Posterior vena cava (tissue), 2 donors: Measurements from ENCODE around the gene MAB21L4. TPM values are rescaled to one million over a fixed set of nuclear protein-coding genes. Genes with fewer than 3 reads are reported as not detected.

Experiments
- DNase-seq: peaks from one replicate; pipeline ENCODE4 v3.0.0-alpha.2; 2020; ENCODE audit warnings: low spot score
- intact Hi-C, 2 donors: fragments of 100-400 bp; cut with DNase I; formaldehyde crosslinking; loops; one replicate each; pipeline versions ENCODE4 v1.14.1 to v1.14.2; 2022 to 2023
- long read RNA-seq, 2 donors: library from polyadenylated mRNA; unstranded; transcript quantifications; one replicate each; pipeline ENCODE4 v2.0.0, GENCODE V29; 2020 to 2021
- total RNA-seq, 2 donors: library from RNA; stranded (reverse); fragmentation: NEBNext Ultra II Directional; extraction: Animal tissue kit (Norgen Biotek cat#: 25700); gene quantifications; one replicate each; pipeline ENCODE4 v1.2.1, GENCODE V29; 2021
- donor health status: DM: yes; HTN: yes; CAD: no.
- donor health status: DM: yes; HTN: yes; CAD: no.

The MAB21L4 gene
- not detected for total RNA-seq
- long read RNA-seq, donor 1 = 0 reads
- long read RNA-seq, donor 2 = 0 reads

DNA sequence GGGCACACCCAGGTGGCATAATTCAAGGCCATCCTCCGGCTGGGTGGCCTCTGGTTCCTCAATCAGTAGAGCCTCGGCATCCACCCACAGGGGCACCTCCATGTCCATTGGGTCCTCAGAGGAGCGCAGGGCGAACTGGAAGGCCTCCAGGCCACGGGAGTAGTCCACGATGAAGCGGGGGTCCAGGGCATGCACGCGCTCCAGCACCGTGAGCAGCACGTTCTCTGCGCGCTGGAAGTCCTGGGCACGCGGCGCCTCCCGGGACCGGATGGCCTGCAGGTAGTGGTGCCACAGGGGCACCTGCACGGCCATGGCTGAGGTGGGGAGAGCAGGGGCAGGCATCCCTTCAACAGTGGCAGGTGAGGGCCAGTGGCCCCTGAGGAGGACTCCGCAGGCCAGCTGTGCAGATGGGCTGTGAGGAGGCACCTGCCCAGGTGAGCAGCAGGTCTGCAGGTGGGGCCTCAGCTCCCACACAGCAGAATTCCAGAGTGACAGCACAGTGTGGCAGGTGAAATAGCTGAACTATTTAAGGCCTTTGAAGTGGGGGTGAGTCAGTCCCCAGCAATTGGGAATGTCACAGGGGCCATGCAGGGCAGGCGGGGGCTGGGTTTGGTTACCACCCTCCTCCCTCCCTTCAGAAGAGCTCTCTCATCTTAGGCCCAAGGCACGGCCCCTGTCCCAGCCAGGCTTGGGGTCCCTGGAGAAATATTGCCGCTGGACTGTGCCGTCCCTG lies at the start of gene MAB21L4:
Gene MAB21L4, minus strand, starts transcription at position 501 of the 733 bp plus-strand sequence. Its CDS starts 159 bp downstream, at position 342.
- DNase-seq = no peak
- intact Hi-C loops = no loop called here

DNA sequence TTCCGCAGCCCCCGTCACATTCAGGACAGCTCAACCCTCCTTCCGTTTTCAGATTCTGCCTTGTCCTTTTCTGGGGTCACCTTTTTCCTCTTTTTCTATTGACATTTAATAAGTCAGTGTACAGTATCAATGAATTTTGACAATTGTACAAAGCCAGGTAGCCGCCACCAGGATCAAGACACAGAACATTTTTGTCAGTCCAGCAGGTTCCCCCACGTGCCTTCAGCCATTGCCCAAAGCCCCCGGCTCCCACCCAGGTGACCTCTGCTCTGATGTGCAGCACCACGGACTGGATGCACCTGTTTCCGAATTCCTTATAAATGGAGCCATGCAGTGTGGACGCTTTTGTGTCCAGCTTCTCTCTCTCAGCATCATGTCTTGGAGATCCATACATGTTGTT lies 40.1 kb upstream of the MAB21L4 start:
- DNase-seq = no peak
- intact Hi-C loops = no loop called here

DNA sequence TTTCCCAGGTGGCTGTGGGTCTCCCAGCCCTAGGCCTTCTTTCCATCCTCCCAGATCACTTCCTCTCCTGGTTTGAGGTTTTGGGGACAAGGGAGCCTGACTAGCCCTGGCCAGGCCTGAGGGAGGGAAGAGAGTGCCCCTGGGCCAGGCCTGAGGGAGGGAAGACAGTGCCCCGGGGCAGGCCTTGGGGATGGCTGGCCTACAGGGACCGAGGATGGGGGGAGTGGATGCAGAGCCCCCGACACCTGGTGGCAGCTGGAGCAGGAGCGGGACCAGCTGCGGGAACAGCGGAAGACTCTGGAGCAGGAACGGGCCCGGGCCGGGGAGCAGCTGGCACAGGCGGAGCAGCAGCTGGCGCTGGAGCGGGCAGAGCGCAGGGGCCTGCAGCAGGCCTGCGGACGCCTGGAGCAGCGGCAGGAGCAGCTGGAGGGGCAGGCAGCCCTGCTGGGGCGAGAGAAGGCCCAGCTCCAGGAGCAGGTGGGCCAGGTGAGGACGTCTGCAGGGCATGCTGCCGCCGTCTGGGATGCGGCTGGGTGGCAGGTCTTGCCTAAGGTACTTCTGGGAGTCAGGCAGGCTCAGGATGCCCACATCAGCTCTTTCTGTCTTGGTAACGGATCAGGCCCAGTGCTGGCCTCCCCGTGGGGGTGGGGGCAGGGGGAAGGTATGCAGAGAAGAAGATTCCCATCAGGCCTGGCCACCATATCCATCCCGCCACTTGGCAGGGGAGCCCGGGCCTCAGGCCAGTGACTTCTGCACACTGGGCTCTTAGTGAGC lies 39.3 kb upstream of the MAB21L4 start:
- intact Hi-C loops = no loop called here
- DNase-seq = no peak

DNA sequence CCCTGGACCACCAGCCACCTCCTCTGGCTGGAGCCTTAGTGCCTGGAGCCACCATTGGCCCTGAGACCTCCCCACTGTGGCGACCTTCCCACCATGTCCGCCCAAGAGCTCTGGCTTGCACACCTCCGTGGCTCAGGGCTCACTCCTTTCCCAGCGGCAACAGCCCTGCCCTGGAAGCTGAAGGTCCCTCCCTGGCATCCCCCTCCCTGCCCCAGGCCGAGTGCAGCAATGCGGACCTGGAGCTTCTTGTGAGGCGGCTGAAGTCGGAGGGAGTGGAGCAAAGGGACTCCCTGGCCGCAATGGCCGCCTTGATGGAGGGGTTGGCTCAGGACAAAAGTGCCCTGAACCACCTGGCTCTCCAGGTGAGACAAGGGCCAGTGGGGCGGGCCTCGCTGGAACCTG lies 38.7 kb upstream of the MAB21L4 start:
- intact Hi-C loops = no loop called here
- DNase-seq = no peak

DNA sequence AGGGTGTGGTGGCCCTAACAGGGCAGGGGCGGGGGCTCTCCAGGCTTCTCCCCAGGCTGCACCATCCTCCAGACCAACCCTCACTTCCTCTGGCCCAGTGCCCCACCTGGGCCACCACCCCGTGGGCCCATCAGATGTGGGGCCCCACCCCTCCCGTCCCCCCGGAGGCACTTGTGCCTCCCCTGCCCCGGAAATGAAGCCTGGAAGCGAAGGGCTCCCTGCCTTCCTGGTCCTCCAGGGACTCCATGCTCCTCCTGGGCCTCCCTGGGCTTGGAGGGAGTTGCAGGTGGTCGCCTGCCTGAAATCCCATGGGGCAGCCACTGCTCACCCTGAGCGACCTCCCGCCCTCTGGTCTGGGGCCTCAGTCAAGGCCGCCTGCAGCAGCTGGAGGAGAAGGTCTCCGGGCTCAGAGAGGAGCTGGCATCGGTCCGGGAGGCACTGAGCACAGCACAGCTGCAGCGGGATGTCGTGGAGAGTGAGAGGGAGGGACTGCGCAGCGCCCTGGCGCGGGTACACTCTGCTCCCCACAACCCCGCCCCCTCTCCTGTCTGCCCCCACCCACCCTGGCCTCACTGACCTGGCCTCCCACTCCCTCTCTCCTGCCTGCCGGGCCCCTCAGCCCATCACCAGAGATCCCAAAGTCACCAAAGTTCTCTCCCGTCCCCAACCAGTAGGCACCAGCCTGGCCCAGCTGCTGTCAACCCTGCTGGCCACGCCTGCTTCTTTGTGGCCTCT lies 38.2 kb upstream of the MAB21L4 start:
- intact Hi-C loops = no loop called here
- no peak for DNase-seq

DNA sequence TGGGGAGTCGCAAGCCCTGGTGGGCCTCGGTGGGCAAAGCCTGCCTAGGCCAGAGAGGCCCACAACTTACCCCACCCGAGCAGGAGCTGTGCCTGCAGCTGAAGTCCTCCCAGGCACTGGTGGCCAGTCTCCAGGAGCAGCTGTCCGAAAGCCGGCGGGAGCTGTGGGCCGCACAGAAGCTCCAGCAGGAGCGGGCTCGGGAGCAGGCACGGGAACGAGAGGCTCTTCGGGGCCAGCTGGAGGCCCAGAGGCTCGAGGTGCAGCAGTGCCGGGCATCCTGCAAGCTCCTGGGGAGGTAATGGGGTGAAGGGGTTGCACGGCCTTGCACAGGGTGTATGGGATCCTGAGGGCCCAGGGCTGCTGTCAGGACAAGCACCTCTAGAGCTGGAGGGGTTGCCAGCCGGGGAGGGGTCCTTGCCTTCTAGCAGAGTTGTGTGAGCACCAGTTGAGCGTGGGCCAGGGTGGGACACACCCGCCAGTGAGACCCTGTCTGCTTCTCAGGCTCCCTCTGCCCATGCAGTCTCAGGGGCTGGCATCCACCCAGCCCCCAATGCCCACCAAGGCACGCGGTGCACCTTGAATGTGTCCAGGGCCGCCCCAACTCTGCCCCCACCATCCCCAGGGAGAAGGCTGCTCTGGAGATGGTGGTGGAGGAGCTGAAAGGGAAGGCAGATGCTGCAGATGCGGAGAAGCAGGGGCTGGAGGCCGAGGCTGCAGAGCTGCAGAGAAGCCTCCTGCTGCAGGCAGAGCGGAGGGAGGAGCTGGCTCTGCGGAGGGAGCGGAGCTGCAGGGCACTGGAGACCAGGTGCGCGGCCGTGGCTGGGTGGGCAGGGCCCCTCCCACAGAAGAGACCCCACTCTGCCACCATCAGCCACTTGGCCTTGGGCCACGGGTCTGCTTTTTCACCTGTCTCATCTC lies 37.4 kb upstream of the MAB21L4 start:
- DNase-seq = peak; percentile 78
- intact Hi-C loops = no loop called here

DNA sequence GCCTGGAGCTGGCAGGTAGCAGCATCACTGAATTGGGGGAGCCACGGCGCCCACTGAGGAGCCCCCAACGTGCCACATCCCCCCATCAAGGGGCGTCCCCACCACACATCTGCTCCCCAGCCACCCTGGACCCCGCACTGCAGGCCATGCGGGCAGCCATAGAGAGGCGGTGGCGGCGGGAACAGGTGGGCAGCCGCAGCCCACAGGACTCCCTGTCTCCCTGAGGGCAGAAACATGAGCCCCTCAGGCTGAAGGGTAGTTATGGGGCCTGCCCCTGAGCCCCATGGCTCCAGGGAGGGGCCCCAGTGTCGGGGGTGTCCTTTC lies 36.7 kb upstream of the MAB21L4 start:
- DNase-seq = no peak

DNA sequence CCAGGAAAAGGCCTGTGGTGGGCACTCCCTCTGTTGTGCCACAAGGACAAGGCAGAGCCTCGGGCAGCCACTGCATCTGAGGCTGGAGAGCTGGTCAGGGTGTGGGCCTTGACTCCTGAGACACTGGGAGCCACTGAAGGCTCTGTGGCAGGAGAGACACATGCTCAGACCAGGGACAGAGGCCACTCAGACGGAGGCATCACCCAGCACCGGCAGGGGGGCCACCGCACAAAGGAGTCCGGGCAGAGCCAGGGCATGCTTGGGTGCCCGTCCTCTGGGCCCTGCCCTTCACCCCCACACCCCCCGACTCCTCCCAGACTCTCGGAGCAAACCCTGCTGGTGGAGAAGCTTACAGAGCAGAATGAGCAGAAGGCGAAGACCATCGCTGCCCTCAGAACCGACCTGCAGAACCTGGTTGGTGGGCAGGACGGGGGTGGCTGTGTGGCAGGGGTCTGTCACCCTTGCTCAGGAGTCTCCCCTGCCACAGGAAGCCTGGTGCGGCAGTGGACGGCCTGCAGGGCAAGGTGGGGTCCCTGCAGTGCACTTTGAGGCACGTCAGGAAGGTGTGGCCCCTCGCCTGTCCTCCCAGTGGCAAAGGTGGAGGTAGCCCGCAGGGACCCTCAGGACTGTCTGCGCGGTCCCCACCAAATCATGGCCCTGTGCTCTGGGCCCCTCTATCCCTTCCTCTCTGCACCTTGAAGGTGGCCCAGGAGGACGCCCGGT lies 36.2 kb upstream of the MAB21L4 start:
- intact Hi-C loops = no loop called here
- no peak for DNase-seq

More for the DNA sequence above, 36.7 kb upstream of the MAB21L4 start:
- intact Hi-C loops = no loop called here

DNA sequence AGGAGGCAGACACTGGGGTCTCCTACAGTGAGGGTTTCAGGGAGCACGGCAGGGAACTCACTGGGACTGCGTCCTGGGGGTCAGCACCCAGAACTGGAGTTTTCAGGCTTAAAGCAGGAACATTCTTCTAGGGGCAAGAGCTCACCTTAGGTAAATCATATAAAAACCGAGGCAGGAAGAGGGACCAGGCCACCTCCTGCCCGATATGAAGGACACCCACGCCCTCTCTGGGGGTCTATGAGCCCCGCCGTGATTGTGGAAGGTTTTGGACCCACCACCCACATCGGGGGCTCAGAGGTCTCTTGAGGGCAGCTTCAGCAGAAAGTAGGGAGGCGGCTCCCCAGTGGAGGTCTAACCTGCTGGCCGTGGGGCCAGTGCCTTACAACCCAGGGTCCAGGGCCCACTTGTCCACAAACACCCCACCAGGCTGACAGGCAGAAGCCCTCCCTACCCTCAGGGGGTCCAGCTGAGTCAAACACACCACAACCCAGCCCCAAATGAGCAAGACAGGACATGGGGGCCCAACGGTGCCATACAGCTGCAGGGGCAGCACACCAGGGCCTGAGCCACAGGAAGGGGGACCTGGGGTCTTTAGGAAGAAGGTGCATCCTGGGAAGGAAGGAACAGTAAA lies 35.5 kb upstream of the MAB21L4 start:
- no peak for DNase-seq
- intact Hi-C loops = no loop called here

DNA sequence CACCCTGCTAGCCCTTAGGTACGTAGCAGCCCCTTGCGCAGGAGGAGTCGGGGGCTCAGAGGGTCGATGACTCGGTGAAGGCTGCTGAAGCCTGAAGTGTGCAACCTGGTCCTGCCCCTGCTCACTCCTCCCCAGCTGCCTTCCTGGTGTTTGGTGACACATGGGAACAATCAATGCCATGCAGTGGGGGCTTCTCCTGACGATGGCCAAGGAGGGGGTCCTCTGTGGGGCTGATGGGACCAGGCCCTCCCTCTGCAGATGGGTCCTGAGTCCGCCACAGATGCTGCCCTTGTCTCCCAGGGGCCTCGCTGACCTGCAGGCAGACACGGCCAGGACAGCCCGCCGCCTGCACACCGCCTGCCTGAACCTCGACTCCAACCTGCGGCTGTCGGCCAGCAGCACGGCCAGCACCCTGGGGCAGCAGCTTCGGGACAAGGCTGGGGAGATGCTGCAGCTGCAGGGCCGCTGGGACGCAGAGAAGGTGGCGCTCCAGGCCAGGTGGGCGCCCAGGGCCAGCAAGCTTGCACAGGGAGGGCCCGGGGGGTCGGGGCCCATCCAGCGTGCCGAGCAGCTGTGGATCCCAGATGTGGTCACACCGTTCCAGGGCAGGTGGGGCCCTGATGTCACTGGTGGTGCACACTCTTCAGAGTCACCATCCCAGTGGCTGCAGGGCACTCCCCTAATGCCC lies 34.8 kb upstream of the MAB21L4 start:
- intact Hi-C loops = no loop called here
- no peak for DNase-seq

DNA sequence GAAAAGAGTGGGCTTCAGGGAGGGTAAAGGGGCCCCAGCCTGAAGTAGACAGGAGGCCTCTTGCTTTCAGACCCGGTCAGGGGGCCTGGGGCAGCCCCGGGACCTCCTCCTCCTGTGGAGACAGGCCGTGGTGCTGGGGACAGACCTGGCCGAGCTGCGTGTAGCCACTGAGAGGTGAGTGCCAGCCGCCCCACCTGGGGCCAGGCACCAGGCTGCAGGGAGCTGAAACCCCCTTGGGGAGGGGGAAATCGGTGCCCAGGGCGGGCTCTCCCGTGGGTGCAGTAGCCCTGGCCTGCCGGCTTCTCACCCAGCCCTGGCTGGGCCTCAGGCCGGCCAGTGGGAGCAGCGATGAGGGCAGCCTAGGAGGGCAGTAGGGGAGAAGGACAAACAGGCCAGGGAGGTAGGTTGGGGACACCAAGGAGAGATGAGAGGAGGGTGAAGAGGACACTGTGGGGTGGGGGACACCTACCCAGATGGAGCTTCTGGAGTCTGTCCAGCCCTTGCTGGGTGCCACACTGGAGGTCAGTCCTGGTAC lies 34.2 kb upstream of the MAB21L4 start:
- intact Hi-C loops = no loop called here
- no peak for DNase-seq

DNA sequence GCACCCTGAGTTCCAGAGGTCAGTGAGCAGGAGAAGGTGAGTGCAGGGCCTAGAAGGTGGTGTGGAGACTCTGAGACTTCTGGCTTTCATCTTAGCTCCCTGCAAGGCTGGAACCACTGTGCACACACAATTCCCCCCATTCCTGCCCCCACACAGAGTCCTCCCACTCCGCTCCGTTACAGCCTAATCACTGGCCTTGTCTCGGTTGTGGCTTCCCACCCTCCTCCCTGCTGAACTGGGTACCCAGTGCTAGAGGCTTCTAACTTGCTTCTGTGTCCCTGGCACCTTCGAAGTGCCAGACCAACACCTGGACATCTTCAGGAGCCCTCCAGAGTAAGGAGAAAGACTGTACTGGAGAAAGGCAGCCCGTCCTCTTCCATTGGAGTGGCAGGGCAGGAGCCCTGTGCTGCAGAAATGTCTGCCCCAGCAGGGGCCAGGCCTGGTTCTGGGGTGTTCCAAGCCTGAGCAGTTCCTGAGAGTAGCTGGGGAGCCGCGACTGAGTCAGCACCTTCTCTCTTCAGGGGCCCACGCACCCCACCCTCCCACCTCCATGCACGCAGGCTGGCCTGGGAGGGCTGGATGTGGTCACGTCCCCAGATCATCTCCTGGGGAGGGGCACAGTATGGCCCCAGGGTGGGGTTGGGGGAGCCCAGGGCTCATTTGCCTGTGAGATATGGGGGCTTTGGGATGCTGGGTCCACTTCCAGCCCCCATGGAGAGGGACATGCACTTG lies 33.6 kb upstream of the MAB21L4 start:
- no peak for DNase-seq

DNA sequence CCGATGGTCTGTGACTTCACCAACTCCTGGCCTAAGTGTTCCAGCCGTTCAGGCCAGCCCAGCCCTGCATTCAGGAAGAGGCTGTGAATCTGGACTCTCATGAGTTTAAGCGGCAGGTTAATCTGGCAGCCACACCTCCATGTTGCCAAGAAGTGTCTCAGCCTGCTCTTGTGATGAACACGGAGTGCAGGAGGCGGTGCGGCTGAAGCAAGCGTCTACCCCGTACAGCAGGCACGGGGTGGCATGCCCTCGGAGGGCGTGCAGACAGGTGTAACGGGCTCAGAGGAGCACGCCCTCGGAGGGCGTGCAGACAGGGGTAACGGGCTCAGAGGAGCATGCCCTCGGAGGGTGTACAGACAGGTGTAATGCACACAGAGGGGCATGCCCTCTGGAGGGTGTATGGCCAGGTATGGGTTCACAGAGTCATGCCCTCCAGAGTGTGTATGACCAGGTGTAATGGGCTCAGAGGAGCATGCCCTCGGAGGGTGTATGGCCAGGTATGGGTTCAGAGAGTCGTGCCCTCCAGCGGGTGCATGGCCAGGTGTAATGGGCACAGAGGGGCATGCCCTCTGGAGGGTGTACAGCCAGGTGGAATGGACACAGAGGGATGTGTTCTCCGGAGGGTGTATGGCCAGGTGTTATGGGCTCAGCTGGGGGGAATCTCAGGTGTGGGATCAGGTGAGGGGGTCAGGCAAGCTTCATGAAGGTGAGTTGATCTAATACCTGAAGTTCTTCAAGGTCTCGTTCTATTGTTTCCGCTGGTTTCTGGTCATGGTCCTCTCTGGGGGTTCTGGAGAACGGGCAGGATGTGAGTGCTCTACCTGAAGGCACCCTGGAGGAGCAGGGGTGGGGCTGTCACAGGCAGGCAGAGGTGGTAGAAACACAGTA lies 32.8 kb upstream of the MAB21L4 start:
- DNase-seq = peak; percentile 62
- intact Hi-C loops = no loop called here

More for the DNA sequence above, 33.6 kb upstream of the MAB21L4 start:
- intact Hi-C loops = no loop called here

DNA sequence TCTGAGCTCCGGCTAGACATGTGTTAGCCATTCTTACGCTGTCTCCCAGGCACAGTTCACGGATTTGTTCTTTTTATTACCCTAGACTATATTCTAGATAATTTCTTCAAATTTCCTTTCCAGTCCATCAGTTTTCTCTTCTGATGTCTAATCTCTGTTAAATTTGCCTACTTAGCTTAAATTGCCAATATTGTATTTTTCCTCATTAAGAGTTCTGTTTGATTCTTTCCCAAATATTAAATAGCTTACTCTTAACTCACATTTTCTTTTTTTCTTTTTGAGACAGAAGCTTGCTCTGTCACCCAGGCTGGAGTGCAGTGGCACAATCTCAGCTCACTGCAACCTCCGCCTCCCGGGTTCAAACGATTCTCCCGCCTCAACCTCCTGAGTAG lies 31.4 kb upstream of the MAB21L4 start:
- intact Hi-C loops = no loop called here
- DNase-seq = no peak

DNA sequence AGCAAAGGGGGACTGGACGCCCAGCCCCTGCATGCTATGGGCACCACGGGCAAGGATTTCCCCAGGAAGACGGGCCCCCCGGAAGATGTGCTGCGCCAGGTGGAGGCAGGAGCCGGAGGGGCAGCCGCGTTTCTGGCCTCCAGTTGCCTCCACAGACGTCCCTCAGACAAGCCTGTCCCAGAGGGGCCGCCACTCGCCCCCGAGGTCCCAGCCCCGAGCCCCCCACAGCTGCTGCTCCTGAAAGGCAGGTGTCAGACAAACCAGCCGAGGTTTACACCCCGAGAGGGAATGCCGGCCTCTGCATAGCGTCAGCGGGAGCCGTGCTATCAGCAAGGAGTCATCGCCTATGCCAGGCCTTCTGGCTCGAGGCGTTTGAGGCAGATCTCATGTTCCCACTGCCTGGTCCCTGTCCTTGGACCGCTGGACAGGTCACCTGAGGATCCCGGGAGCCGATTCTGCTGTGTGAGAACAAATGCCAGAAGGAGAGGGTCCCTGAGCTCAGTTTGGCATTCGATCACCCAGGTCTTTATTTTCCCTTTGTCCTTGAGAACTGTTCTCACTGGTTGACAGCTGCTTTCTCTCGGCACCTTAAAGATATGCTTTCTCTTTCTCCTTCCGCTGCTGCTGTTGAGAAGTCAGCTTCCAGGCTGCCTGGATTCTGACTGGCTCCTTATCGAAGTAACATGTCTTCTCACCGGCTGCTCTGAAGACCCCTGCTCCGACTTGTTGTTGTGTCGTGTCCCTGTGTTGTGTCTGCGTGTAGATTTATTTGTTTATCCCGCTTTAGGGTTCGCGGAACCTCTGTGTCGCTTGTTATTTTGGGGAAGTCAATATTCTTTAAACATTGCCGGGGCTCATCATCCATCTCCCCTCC lies 30.8 kb upstream of the MAB21L4 start:
- intact Hi-C loops = no loop called here
- DNase-seq = peak; percentile 83
